Measurements from ENCODE around the gene HOXC4.
"Not testable (repeated sequence)": the region's sequence is repeated elsewhere in the genome, so short reads cannot be mapped to it uniquely, and the experiment has no call there.

- not testable (repeated sequence) for TF ChIP-seq CTCF (IDR thresholded peaks at IDR 0.05 in 8 of 11, conservative IDR thresholded peaks at IDR 0.05 in 3 of 11); POLR2A (IDR thresholded peaks at IDR 0.05); POLR2AphosphoS5 (IDR thresholded peaks at IDR 0.05)
These were observed 42.3 kb downstream of the HOXC4 start for GRCh38 chr12:54095928-54096327.

Data from spleen (tissue), 7 donors.